Activated CD8-positive, alpha-beta memory T cell treated with anti-CD3 and anti-CD28 coated beads for 48 hours (primary cell): ENCODE measurements around the gene STARD8.
"Not testable (repeated sequence)": the region's sequence is repeated elsewhere in the genome, so short reads cannot be mapped to it uniquely, and the experiment has no call there.

Source experiments
- DNase-seq, 3 experiments: peaks; one replicate each; pipeline ENCODE4 v3.0.0-alpha.2; 2020; ENCODE audit warnings: low read depth in 2 of 3, low spot score in 2 of 3

The STARD8 gene

DNA sequence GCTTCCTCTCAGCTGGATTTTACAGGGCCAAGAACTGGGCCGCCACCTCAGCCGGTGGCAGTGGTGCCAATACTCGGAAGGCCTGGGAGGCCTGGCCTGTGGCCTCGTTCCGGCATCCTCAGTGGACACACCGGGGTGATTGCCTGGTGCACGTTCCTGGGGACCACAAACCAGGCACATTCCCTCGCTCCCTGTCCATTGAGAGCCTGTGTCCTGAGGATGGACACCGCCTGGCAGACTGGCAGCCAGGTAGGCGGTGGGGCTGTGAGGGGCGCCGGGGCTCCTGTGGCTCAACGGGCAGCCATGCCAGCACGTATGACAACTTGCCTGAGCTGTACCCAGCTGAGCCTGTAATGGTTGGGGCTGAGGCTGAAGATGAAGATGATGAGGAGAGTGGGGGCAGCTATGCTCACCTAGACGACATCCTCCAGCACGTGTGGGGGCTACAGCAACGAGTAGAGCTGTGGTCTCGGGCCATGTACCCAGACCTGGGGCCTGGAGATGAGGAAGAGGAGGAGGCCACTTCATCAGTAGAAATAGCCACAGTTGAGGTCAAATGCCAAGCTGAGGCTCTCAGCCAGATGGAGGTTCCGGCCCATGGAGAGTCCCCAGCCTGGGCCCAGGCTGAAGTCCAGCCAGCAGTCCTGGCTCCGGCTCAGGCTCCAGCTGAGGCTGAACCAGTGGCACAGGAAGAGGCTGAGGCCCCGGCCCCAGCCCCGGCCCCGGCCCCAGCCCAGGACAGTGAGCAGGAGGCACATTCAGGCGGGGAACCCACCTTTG, 70.4 kb downstream of the STARD8 start:
- DNase-seq, result no peak

DNA sequence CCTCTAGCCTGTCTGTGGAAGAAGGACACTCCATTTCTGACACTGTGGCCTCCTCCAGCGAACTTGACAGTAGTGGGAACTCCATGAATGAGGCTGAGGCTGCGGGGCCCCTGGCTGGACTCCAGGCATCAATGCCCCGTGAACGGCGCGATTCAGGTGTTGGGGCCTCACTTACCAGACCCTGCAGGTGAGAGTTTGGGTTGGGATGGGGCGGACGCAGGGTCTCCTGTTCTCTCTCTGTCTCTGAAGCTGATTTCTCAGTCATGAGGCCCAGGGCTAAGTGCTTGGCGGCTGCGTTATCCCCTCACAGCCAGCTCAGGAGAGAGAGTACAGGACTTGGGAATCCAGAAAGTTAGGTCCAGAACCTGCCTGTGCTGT, 71.0 kb downstream of the STARD8 start:
- no peak for DNase-seq

DNA sequence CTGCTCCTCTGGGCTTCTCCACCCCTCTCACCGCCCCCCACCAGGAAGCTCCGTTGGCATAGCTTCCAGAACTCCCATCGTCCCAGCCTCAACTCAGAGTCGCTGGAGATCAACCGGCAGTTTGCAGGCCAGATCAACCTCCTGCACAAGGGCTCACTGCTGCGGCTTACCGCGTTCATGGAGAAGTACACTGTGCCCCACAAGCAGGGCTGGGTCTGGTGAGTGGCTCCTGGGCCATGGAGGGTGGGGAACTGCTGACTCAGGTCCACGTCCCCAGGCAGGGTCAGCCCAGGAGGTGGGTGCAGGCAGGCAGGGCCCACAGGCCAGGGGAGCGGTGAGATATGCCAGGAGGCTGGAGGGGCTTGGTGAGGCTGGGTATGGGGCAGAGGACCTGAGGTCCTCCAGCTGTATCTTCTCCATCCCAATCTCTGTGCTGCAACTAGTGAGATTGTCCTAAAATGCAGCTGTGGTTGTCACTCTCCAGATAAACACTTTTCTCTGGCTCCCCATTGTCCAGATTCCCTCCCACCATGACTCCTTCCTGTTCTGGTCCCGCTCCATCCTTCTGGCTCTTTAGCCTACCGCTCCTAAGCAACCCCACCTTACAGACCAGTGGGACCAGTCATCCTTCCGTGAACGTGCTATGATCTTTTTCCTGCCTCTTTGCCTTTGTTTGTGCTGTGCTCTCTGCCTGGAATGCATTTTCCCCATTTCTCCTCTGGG, 71.9 kb downstream of the STARD8 start:
- no peak for DNase-seq

DNA sequence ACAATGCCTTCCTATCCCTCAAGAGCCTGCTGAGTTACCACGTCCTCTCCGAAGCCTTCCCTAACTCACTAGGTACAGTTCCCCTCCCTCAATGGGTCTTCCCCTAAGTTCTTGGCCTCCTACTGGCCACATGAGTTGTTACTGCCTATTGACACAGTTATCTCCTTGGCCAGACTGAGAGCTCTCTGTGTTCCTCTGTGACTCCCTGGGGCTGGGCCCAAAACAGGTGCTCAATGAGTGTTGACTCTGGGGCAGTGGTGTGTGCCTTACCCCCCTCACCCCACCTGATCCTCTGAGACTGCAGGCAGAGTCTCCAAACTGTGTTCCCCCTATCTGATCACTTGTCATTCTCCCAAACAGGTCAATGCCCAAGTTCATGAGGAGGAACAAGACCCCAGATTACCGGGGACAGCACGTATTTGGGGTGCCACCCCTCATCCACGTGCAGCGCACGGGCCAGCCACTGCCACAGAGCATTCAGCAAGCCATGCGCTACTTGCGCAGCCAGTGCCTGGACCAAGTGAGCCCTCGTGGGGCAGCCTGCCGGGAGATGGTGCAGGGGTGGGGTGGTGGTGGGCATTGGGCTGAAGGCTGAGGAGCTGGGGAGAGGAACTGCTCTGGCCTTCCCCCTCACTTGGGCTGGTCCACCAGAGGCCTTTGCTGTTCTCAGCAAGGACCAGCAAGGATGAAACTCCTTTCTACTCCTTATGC, 72.6 kb downstream of the STARD8 start:
- no peak for DNase-seq

DNA sequence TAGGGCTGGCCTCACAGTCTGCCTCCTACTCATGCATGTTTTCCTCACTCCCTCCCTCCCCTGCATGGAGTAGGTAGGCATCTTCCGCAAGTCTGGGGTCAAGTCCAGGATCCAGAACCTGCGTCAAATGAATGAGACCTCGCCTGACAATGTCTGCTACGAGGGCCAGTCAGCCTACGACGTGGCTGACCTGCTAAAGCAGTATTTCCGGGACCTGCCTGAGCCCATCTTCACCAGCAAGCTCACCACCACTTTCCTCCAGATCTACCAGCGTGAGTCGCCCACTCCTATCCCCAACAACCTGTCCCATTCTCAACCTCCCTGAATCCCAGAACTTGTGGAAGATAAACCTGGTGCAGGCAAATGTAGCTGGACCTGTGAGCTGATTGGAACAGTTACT, 73.4 kb downstream of the STARD8 start:
- DNase-seq, result no peak

DNA sequence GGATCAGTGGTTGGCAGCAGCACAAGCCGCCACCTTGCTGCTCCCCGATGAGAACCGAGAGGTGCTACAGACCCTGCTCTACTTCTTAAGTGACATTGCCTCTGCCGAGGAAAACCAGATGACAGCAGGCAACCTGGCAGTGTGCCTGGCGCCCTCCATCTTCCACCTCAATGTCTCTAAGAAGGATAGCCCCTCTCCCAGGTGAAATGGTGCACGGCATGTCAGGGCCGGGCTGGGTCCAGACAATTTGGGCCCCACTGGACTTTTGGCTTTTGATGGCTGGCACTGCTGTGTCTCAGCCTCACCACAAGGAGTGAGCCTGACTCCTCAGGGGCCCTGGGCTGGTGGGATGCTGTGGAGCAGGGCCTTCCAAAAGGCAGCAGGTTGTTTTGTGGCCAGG, 74.1 kb downstream of the STARD8 start:
- no peak for DNase-seq

DNA sequence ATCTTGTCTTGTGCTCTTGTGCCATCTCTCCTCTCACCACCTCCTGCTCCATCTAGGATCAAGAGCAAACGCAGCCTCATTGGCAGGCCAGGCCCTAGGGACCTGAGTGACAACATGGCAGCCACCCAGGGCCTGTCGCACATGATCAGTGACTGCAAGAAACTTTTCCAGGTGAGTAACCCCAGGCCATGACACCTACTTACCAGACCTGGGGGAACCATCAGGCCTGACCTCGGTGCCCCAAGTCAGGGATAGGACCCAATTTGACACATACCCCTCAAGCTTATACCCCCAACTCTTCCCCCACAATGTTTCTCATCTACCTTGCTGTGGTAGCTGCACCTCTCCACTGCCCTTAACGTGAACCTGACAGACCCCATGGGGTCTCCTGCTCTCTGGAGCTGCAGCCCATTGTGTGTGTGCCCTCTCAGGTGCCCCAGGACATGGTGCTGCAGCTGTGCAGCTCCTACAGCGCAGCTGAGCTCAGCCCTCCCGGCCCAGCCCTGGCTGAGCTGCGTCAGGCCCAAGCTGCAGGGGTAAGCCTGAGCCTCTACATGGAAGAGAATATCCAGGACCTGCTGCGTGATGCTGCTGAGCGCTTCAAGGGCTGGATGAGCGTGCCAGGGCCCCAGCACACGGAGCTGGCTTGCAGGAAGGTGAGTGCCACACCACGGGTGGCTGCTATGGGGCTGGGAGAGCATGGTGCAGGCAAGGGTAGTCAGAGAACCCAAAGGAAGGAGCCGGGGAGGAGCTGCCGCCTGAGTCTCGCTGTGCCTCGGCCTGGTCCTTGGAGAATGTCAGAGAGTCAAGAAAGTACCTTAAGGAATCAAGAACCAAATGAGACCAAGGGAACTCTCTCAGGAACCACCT, 74.8 kb downstream of the STARD8 start:
- DNase-seq, result no peak

DNA sequence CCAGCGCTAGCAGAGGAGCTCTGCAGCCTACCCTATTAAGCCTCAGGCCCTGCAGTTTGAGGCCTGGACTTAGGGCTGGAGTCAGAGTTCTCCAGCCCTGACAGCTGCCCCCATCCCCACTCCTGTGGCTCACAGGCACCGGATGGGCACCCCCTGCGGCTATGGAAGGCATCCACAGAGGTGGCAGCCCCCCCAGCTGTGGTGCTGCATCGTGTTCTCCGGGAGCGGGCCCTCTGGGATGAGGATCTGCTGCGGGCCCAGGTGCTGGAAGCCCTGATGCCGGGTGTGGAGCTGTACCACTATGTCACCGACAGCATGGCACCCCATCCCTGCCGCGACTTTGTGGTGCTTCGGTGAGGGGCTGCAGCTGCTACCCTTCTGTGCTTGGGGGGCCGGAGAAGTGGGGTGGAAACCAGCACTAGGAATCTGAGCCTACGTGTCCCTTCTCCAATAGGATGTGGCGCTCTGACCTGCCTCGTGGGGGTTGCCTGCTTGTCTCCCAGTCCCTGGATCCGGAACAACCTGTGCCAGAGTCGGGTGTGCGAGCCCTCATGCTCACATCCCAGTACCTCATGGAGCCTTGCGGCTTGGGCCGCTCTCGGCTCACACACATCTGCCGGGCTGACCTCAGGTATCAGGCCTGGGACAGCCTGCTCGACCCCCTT, 76.2 kb downstream of the STARD8 start:
- DNase-seq, result no peak

DNA sequence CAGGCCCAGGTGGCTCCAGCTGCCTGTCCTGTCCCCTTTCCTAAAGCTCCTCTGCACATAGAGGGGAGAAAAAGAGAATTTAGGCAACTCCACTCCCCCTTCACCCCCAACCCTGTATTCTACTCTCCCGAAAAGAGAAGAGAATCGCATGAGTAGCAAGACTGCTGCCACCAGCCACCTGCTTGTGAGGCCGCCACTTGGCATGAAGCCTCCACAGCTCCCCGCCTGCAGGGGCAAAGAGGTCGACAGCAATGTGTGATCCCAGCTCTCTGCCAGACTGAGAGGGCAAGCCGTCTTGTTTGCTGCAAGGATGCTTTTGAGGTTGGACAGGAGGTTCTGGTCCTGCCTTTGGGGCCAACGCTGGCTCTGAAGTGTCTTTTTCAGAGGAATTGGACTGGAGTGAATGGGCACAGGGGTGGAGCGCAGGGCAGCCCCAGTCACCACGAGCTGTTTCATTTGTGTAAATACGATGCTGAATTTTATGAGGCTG, 77.1 kb downstream of the STARD8 start:
- no peak for DNase-seq

DNA sequence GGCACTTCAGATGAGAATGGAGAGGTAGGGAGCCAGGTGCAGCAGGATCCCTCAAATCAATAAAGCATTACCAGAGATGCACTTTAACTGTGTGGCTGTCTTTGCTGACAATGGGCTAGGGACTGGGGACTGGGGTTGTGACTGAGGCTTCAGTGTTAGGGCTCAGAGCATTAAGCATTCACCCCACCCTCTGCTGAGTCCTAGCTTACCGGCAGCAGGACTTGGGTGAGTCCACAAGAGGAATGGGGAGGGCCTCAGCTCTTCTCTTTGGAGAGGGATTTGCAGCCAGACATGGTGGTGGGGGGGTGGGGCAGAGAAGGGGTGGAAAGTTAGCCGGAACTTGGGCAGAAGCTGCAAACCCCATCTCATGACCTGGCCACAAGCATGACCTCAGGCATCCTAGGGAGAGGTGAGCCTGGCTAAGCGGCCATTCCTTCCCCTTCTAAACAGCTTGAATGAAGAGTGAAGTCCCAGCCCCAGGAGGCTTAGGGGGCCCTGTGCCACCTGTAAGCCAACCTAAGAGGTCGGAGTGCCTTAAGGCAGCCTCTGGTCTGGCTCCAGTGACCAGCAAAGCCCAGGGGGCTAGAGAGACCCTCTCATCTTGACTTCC, 78.4 kb downstream of the STARD8 start:
- no peak for DNase-seq

DNA sequence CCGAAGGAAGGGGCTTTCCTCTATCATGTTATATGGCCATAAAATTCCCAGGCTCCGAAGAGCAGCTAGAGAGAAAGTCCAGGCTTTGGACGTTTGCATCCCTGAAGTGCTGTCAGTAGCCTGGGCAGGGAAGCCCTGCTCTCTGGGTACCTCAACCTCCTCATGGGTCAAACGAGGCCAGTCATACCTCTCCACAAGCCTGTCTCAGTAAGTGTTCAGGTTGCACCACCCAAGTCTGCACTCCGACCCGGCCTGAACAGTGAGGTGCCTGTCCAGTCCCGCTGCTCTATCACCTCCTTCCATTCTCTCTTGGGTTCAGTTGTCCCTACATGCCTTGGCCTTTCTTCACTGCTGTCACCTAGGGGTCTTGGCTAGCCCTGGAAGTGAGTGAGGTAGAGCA, 78.9 kb downstream of the STARD8 start:
- no peak for DNase-seq

DNA sequence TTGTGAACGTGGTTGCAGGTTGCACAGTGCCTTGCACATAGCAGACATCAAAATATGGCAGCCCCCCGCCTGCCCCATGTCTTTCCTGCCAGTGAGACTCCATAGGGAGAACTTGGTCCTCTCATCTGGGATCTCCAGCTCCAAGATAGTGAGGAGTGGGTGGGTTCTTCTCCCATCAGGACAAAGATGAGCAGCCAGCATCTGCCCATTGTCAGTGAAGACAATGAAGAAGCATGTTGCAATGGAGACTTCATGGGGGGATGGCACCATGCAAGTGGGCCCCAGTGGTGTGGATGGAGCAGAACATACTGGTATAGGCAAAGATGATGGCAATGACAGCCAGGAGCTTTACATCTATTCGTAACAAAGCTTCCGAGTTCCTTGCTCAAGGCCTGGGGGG, 80.2 kb downstream of the STARD8 start:
- no peak for DNase-seq

DNA sequence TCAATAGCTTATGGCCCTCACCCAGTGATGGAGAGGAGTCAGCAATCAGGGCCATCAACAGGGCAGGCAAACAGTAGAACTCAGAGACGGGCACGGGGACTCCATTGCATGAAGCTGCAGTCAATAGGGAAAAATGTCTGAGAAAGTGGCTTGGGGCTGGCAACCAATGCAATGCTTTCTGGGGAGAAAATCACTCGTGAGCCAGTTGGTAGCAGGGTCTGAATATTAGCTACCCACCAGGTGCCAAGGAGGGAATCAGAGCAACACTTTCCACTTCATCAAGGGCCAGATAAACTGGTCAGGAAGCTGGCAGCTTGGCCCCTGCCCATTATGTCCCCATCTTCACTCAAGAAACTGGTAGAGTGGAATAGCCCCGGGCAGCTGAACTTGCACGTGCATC, 80.7 kb downstream of the STARD8 start:
- no peak for DNase-seq

DNA sequence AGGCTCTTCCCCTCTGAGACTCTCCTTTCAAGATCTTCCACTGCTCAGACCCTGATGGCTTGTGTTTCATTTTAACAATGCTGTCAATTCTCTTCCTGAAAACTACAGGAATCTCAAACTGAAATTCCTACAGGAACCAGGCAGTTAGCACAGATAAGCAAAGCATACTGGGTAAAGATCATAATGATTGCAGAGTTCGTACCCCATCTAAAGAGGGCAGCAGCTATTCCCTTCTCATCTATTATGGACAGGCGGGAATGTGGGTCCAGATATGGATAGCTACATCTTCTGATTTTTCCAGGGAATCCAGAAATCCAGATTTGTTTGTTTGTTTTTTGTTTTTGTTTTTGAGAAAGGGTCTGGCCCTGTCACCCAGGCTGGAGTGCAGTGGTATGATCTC, 83.8 kb downstream of the STARD8 start:
- DNase-seq, result no peak

DNA sequence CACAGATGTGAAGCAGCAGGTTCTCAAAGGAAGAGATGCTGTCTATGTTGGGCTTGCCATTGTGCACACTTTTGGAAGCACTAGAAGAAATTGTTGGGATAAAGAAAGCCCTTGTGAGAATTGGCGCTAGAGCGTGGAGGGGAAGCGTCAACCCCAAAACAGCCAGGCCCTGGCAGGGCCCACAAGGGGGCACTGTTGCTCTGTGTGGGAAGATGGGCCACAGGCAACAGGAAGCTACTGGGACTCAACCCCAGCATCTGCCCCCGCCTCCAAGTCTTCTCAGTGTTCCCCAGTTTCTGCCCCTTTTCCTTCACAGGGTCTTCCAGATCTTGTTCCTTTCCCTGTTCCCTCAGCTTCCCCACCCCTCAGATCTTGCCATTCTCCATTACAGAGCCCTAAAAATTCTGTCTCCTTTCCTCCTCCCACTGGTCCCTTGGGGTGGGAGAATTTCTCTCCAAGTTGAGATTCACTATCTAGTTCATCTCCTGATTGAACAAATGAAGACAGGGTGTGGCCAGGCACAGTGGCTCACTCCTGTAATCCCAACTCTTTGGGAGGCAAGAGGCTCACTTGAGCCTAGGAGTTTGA, 85.5 kb downstream of the STARD8 start:
- peak; percentile 35 to 45 (median 37) for DNase-seq

DNA sequence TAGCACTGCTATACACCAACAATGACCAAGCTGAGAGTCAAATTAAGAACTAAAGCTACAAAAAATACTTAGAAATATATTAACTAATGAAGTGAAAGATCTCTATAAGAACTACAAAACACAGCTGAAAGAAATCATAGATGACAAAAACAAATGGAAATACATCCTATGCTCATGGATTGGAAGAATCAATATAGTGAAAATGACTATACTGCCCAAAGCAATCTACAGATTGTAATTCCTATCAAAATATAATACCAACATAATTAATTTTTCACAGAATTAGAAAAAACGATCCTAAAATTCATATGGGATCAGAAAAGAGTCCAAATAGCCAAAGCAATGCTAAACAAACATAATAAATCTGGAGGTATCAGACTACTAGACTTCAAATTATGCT, 87.8 kb downstream of the STARD8 start:
- no peak for DNase-seq

DNA sequence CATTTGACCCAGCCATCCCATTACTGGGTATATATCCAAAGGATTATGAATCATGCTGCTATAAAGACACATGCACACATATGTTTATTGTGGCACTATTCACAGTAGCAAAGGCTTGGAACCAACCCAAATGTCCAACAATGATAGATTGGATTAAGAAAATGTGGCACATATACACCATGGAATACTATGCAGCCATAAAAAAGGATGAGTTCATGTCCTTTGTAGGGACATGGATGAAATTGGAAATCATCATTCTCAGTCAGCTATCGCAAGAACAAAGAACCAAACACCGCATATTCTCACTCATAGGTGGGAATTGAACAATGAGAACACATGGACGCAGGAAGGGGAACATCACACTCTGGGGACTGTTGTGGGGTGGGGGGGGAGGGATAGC, 94.4 kb downstream of the STARD8 start:
- not testable (repeated sequence) for DNase-seq

DNA sequence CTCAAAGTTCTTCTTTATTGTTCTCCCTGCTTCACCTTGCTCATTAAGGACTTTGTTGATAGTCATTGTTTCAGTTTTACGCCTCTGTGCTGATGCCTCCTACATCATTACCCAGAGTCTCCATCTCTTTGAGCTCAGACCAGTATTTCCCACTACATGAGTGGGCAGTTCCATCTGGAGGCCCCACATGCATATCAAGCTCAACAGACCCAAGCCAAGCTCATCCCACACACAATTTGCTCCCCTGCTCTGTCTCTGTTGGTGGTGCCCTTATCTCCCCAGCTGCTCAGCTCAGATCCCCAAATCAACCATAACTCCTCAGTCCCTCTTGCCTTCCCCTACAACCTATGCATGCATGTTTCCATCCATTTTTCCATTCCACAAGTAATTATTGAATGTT, 96.3 kb downstream of the STARD8 start:
- DNase-seq, result no peak

DNA sequence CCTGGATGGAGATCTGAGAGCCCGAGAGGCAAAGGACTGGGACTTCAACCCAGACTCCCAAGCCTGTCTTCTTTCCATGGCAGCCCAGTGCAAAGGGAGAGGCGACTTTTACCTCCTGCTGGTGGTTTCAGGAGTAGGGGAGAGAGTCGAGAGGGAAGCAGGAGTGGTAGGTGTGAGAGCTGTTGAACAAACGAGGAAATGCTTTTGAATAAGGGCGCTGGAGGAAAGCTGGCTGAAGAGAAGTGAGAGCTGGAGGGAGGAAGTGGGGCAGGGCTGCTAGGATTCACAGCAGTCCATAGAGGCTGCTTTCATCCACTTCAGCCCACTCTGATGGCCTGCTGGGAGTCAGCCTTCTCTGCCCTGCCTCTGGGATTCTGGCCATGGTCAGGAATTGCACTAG, 99.5 kb downstream of the STARD8 start:
- DNase-seq, result no peak

DNA sequence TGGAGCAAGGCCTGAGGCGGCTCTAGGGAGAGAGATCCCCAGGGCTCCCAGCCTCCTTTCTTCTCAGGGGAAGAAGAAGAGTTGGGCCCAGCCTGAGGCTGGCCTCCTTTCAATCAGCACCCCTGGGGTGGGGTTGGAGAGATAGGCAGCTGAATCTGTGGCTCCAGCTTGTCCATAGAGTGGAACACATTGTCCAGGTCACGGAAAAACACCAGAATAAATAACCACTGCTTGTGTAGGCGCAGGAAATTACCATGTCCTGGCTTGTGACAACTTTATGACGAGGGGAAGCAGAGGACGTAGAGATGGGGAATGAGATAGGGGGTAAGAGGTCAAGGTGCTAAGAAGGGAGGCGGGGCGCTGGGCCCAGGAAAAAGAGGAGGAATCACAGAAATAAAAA, 100.6 kb downstream of the STARD8 start:
- DNase-seq, result no peak
